Neural crest cell (in vitro differentiated cells): ENCODE measurements around the gene HGS. TPM values are rescaled to one million over a fixed set of nuclear protein-coding genes. Genes with fewer than 3 reads are reported as not detected.

Experiments used
- DNase-seq: peaks from one replicate; pipeline ENCODE4 v3.0.0; 2021; ENCODE audit warnings: low read depth, mixed read lengths, low spot score
- H3K27ac Mint-ChIP-seq: one replicate; pipeline ENCODE4 v1.8.0; 2021; ENCODE audit warnings: mild to moderate bottlenecking, mixed read lengths; ENCODE audit not compliant: unreplicated experiment
- H3K27me3 Mint-ChIP-seq: 2 replicates; pipeline ENCODE4 v1.8.0; 2021; ENCODE audit warnings: low read depth, mild to moderate bottlenecking, mixed read lengths
- H3K36me3 Mint-ChIP-seq: 2 replicates; pipeline ENCODE4 v1.8.0; 2021; ENCODE audit warnings: low read depth, mild to moderate bottlenecking, mixed read lengths
- H3K4me1 Mint-ChIP-seq: 2 replicates; pipeline ENCODE4 v1.8.0; 2021; ENCODE audit warnings: mixed read lengths
- H3K4me3 Mint-ChIP-seq: one replicate; pipeline ENCODE4 v1.8.0; 2021; ENCODE audit warnings: mild to moderate bottlenecking, mixed read lengths
- H3K9me3 Mint-ChIP-seq: 2 replicates; pipeline ENCODE4 v1.8.0; 2021; ENCODE audit warnings: mixed read lengths
- total RNA-seq: library from RNA; stranded (reverse); gene quantifications from 2 replicates; pipeline ENCODE4 v1.2.1, GENCODE V29; 2021
- TF ChIP-seq, protein P1 (sequence below): fragments of 200-600 bp; sonication (generic); conservative IDR thresholded peaks from 2 replicates; pipeline ENCODE4 v1.5.0; 2021; ENCODE audit warnings: antibody characterized with exemption, mild to moderate bottlenecking

HGS gene
- total RNA-seq, 1 donor from 2014 or later: 103 TPM

DNA sequence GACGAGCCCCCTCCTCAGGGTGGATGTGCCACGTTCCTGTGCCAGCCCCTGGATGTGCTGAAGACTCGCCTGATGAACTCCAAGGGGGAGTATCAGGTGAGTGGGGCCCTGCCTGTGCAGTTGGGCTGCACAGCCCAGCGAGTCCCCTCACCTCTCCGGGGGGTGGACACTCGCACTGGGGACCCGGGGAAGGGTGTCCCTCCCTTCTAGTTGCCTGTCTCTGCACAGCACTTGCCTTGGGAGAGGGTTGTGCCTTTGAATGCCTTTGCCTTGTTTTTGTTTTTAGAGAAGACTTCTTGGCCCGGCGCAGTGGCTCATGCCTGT is 33.9 kb downstream of the HGS start:
- peaks cover 6% of the 10 kb centered on the region for H3K36me3 Mint-ChIP-seq
- no peaks in the 10 kb centered on the region for H3K9me3 Mint-ChIP-seq
- H3K27me3 Mint-ChIP-seq: peaks cover 9% of the 10 kb centered on the region
- H3K4me1 Mint-ChIP-seq: peaks cover 7% of the 10 kb centered on the region
- H3K27ac Mint-ChIP-seq: no peak overlapping the region
- TF ChIP-seq, protein P1, sequence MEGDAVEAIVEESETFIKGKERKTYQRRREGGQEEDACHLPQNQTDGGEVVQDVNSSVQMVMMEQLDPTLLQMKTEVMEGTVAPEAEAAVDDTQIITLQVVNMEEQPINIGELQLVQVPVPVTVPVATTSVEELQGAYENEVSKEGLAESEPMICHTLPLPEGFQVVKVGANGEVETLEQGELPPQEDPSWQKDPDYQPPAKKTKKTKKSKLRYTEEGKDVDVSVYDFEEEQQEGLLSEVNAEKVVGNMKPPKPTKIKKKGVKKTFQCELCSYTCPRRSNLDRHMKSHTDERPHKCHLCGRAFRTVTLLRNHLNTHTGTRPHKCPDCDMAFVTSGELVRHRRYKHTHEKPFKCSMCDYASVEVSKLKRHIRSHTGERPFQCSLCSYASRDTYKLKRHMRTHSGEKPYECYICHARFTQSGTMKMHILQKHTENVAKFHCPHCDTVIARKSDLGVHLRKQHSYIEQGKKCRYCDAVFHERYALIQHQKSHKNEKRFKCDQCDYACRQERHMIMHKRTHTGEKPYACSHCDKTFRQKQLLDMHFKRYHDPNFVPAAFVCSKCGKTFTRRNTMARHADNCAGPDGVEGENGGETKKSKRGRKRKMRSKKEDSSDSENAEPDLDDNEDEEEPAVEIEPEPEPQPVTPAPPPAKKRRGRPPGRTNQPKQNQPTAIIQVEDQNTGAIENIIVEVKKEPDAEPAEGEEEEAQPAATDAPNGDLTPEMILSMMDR: no peak
- H3K4me3 Mint-ChIP-seq: peak overlapping the region; percentile 62
- DNase-seq: no peak

DNA sequence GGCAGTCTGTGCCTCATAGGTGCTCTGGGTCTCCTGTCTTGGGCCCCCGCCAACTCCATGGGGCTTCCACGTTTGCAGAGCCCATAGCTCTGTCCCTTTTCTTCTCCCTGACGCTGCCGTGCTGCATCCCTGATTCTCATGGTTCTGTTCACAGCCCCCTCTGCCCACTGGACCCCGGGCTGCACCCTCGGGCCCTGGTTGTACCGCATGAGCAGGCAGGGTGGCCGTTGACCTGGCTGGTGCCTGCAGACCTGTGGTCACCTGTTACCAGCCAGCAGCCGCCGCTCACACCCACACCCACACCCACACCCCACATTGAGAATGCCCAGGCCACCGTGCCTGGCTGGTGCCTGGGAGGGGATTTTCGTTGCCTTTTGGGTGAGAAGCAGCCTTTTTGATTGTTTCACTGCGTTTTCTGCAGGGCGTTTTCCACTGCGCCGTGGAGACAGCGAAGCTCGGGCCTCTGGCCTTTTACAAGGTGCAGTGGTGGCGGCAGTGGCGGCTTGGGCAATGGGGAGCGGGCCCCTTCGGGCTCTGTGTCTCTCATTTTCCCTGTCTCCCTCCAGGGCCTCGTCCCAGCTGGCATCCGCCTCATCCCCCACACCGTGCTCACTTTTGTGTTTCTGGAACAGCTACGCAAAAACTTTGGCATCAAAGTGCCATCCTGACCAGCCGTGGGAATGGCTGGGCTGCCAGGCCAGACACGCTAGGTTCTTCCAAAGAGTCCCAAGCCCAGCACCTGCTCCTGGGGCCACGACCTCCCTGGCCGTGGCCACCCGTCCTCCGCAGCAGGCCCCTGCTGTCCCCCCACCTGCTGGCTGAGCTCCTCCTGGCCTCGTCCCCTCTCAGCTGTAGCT is 35.8 kb downstream of the HGS start:
- H3K9me3 Mint-ChIP-seq: no peaks in the 10 kb centered on the region
- DNase-seq: no peak
- no peaks in the 10 kb centered on the region for H3K36me3 Mint-ChIP-seq
- H3K27me3 Mint-ChIP-seq: peaks cover 10% of the 10 kb centered on the region
- H3K4me1 Mint-ChIP-seq: no peaks in the 10 kb centered on the region
- TF ChIP-seq, protein P1: no peak
- peak overlapping the region; percentile 19 for H3K27ac Mint-ChIP-seq
- H3K4me3 Mint-ChIP-seq: no peak overlapping the region

DNA sequence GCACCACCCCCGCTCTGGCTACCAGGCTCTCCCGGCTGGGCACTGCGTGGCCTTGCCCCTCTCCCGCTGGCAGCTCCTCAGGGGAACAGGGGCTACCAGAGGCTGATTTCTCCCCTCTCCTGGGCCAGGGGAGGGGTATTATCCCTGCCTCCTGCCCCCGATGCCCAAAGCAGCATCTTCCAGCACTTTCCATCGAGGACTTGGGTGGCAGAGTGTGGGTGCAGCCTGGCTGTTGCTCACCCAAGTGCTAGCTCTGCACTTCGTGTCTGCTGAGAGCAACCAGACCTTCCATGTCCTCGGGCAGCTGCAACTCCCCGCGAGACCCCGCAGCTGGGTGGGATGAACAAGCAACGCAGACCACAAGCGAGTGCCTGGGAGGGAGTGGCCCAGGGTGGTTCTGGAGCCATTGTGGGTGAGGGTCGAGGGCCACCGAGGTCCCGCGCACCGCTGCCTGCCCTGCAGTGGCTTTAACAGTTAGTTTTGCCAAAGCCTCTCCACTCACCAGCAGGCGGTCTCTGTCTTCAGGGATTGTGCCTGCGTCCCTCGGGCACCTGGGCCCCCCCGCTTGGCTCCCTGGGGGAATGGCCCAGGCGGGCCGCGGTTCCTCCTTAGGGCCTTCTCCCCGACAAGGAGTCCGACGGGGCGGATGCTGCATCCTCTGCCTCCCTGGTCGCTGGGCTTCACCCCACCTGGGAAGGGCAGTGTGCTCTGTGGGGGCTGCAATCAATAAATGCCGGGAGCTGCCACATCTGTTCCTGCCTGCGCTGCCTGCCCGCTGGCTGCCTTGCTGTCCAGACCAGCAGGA is 36.7 kb downstream of the HGS start:
- Mint-ChIP-seq H3K27me3 (peaks cover 10% of the 10 kb centered on the region), H3K27ac (peak overlapping the region; percentile 19), H3K36me3 (no peaks in the 10 kb centered on the region), H3K9me3 (no peaks in the 10 kb centered on the region), H3K4me1 (no peaks in the 10 kb centered on the region), H3K4me3 (peak overlapping the region; percentile 44)
- TF ChIP-seq, protein P1: no peak
- DNase-seq: no peak

DNA sequence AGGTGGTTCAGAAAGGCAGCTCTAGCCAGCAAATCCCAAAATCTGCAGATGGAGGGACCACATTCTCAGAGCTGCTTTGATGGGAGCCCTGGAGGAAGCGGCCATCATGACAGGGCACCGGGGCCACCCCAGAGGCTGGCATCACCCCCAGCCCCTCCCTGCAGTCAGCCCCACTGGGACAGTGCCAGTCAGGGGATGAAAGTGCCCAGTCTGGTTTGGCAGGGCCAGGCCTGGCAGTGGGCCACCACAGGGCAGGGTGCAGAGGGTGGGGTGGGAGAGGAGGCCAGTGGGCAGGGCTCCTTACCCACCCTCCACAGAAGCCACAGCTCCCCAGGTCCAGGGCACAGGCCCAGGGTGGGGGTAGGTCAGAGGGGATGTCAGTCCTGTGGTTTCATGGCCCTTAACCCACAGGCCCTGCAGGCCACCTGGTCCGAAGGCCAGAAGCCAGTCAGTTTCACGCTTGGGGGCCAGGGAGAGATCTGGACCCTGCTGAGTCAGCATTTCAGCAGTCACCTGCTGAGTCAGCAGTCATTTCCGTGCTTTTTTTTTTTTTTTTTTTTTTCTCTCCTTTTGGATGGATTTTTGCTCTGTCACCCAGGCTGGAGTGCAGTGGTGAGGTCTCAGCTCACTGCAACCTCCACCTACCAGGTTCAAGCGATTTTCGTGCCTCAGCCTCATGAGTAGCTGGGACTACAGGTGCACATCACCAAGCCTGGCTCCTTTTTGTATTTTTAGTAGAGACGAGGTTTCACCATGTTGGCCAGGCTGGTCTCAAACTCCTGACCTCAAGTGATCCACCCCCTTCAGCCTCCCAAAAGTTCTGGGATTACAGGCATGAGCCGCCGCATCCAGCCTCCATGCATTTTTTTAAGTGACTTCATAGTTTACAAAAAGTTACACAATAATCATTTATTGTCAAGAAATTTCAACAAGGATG is 38.6 kb downstream of the HGS start:
- Mint-ChIP-seq H3K36me3 (no peaks in the 10 kb centered on the region), H3K27me3 (peaks cover 12% of the 10 kb centered on the region), H3K9me3 (no peaks in the 10 kb centered on the region), H3K4me3 (no peak overlapping the region), H3K27ac (no peak overlapping the region), H3K4me1 (no peaks in the 10 kb centered on the region)
- no peak for DNase-seq
- TF ChIP-seq, protein P1: no peak

DNA sequence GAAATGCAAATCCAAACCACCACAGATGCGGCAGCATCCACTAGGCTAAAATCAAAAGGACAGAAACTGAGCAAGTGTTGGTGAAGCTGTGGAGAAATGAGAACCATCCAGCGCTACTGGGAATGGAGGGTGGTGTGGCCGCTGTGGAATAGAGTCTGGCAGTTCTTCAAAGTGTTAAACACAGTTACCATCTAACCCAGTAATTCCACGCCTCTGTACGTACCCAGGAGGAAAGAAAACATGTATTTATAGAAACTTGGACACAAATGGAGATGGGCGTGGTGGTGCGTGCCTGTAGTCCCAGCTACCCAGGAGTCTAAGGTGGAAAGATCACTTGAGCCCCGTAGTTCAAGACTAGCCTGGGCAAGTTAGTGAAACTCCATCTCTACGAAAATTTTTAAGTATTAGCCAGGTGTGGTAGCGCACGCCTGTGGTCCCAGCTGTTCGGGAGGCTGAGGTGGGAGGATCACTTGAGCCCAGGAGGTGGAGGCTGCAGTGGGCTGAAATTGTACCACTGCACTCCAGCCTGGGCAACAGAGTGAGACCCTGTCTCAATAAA is 39.9 kb downstream of the HGS start:
- Mint-ChIP-seq H3K4me3 (no peak overlapping the region), H3K9me3 (no peaks in the 10 kb centered on the region), H3K36me3 (no peaks in the 10 kb centered on the region), H3K4me1 (no peaks in the 10 kb centered on the region), H3K27ac (no peak overlapping the region), H3K27me3 (peaks cover 12% of the 10 kb centered on the region)
- TF ChIP-seq, protein P1: no peak
- no peak for DNase-seq
